ENCODE data around the gene PLA2G7.

DNA sequence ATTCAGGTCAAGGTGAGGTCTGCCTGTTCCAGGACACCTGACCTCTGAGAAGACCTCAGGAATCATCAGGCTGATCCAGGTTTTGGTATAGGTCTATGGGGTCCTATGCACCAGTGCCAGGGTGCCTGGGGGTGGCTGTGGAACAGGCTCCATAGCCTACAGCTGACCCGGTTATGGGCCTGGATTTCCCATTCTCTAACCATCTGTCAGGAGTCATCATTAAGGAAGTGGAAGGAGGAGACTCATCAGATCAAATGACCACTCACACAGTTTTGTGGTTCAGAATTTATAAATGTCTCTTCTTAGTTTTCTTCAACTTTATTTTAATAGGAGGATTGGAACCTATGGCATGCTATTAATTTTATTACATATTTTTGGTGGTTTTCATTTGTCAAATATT, 14.8 kb downstream of the PLA2G7 start:
- TF ChIP-seq JUN (IDR thresholded peaks at IDR 0.05; ENCODE audit: low read depth, low read length): no peak
- no peak for TF ChIP-seq EZH2 (IDR thresholded peaks at IDR 0.05; ENCODE audit: low read depth, low read length, severe bottlenecking)
- TF ChIP-seq, protein P1, sequence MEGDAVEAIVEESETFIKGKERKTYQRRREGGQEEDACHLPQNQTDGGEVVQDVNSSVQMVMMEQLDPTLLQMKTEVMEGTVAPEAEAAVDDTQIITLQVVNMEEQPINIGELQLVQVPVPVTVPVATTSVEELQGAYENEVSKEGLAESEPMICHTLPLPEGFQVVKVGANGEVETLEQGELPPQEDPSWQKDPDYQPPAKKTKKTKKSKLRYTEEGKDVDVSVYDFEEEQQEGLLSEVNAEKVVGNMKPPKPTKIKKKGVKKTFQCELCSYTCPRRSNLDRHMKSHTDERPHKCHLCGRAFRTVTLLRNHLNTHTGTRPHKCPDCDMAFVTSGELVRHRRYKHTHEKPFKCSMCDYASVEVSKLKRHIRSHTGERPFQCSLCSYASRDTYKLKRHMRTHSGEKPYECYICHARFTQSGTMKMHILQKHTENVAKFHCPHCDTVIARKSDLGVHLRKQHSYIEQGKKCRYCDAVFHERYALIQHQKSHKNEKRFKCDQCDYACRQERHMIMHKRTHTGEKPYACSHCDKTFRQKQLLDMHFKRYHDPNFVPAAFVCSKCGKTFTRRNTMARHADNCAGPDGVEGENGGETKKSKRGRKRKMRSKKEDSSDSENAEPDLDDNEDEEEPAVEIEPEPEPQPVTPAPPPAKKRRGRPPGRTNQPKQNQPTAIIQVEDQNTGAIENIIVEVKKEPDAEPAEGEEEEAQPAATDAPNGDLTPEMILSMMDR (IDR thresholded peaks at IDR 0.05; ENCODE audit: control extremely low read depth in 1 of 3, insufficient read depth in 1 of 3, low read depth in 1 of 3, low read length in 3 of 3): no peak
- no peak for TF ChIP-seq SAP30 (IDR thresholded peaks at IDR 0.05; ENCODE audit: insufficient read depth, insufficient replicate concordance, low read length)
- TF ChIP-seq HDAC6 (IDR thresholded peaks at IDR 0.05; ENCODE audit: low read depth, low read length): no peak
- no peak for TF ChIP-seq POLR2AphosphoS5 (IDR thresholded peaks at IDR 0.05; ENCODE audit: low read depth, low read length)
- TF ChIP-seq, protein P2, sequence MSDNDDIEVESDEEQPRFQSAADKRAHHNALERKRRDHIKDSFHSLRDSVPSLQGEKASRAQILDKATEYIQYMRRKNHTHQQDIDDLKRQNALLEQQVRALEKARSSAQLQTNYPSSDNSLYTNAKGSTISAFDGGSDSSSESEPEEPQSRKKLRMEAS (IDR thresholded peaks at IDR 0.05): no peak
- no peak for TF ChIP-seq GABPA (IDR thresholded peaks at IDR 0.05; ENCODE audit: borderline replicate concordance, insufficient read depth, low read length)
- TF ChIP-seq SIRT6 (IDR thresholded peaks at IDR 0.05; ENCODE audit: low read length): no peak
- no peak for TF ChIP-seq SP1 (IDR thresholded peaks at IDR 0.05; ENCODE audit: low read depth, low read length)
- no peak for TF ChIP-seq ZNF274 (IDR thresholded peaks at IDR 0.05; ENCODE audit: borderline replicate concordance, extremely low read depth, low read length)
- TF ChIP-seq NRF1 (IDR thresholded peaks at IDR 0.05; ENCODE audit: low read depth, low read length): no peak
- no peak for TF ChIP-seq TAF1 (IDR thresholded peaks at IDR 0.05; ENCODE audit: low read depth, low read length)

All from H1 (cell line).